DMS153 (cell line): ENCODE results near the gene MS4A10.
"Not testable (repeated sequence)": the region's sequence is repeated elsewhere in the genome, so short reads cannot be mapped to it uniquely, and the experiment has no call there.

Experiments
- DNase-seq: peaks from one replicate; lab custom pipeline; 2025; lab: John Stamatoyannopoulos, UW

MS4A10 gene

GRCh38 chr11:60785136-60785535 lies at the start of gene MS4A10:
MS4A10 (plus strand) TSS chr11:60785333; CDS start chr11:60790336, 5,003 bp downstream.
- no peak for DNase-seq

- no peak for DNase-seq
Observed at GRCh38 chr11:60739114-60739513, 46.0 kb upstream of the MS4A10 start.

- no peak for DNase-seq
Observed at GRCh38 chr11:60740573-60740972, 44.6 kb upstream of the MS4A10 start.

GRCh38 chr11:60741421-60741820 lies 43.7 kb upstream of the MS4A10 start:
- no peak for DNase-seq

GRCh38 chr11:60743058-60743457 lies 42.1 kb upstream of the MS4A10 start:
- DNase-seq: no peak

- no peak for DNase-seq
Observed at GRCh38 chr11:60744114-60744513, 41.0 kb upstream of the MS4A10 start.

- DNase-seq: no peak
Observed at GRCh38 chr11:60747359-60747873, 37.7 kb upstream of the MS4A10 start.

- DNase-seq: no peak
Observed at GRCh38 chr11:60748225-60748624, 36.9 kb upstream of the MS4A10 start.

- DNase-seq: no peak
Observed at GRCh38 chr11:60748821-60749220, 36.3 kb upstream of the MS4A10 start.

- DNase-seq: no peak
Observed at GRCh38 chr11:60750911-60751310, 34.2 kb upstream of the MS4A10 start.

- DNase-seq: no peak
Observed at GRCh38 chr11:60753309-60753708, 31.8 kb upstream of the MS4A10 start.

GRCh38 chr11:60754887-60755286 lies 30.2 kb upstream of the MS4A10 start:
- DNase-seq: no peak

- no peak for DNase-seq
Observed at GRCh38 chr11:60756307-60757032, 28.7 kb upstream of the MS4A10 start, which contains the start of gene MS4A15. MS4A15 (plus strand) TSS chr11:60756867; CDS start chr11:60763734, 6,867 bp downstream.

GRCh38 chr11:60757231-60757800 lies 27.8 kb upstream of the MS4A10 start:
- DNase-seq: no peak

GRCh38 chr11:60758671-60759070 lies 26.5 kb upstream of the MS4A10 start:
- DNase-seq: not testable (repeated sequence)

GRCh38 chr11:60759438-60760225 lies 25.5 kb upstream of the MS4A10 start:
- not testable (repeated sequence) for DNase-seq

GRCh38 chr11:60761436-60762190 lies 23.5 kb upstream of the MS4A10 start:
- no peak for DNase-seq

- DNase-seq: peak; percentile 86
Observed at GRCh38 chr11:60762851-60763691, 22.1 kb upstream of the MS4A10 start.

GRCh38 chr11:60763692-60764369 lies 21.3 kb upstream of the MS4A10 start:
- DNase-seq: no peak

- DNase-seq: peak; percentile 12
Observed at GRCh38 chr11:60764879-60765278, 20.3 kb upstream of the MS4A10 start.
